ENCODE results near the gene FBRSL1. TPM values are rescaled to one million over a fixed set of nuclear protein-coding genes. Genes with fewer than 3 reads are reported as not detected.

Gene FBRSL1
- total RNA-seq, 1 experiment from 2014 or later, result 45.3 TPM

DNA sequence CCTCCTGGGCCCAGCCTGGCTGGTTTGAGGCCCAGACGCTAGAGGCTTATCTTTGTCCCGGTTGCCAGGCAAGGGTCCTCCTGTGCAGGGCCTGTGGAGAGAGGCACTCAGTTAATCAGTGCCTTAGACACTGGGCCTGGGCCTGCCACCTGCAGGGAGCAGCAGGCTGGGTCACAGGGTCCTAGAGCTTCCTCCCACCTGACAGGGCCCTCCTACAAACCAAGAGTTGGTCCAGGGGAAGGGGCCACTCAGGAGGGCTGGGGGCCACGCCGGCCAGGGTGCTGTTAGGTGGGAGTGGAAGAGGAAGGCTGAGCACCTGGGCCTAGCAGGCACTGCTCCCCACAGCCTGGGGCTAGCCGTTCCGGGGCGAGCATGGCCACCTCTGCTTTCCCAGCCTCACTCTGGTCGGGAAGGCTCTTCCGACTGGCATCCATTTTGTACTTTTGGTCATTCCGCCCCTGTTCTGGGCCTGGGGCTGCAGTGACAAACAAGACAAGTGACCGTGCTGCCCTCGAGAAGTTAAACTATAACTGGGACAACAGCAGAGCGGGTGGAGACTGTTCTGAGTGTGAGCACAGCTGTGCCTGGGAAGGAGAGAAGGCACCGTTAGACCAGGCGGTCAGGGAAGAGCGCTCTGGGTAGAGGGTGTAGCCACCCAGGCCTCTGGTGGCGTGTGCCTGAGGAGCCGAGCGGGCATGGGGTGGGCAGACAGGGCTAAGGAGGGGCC is 27.2 kb downstream of the FBRSL1 start:
- Histone ChIP-seq H3K79me2 (ENCODE audit: low read length) (no peaks in the 10 kb centered on the region), H3K4me3 (ENCODE audit: low read length) (no peak overlapping the region), H3F3A (ENCODE audit: low read length, unreplicated experiment) (no peaks in the 10 kb centered on the region), H3K9ac (ENCODE audit: low read length) (no peak overlapping the region), H4K20me1 (ENCODE audit: low read length) (no peaks in the 10 kb centered on the region), H3K9me2 (replicated peaks; ENCODE audit: low read length) (no peaks in the 10 kb centered on the region), H3K27ac (ENCODE audit: low read length) (no peak overlapping the region), H3K4me2 (ENCODE audit: low read length) (no peak overlapping the region), H3K9me3 (ENCODE audit: low read length) (no peaks in the 10 kb centered on the region), H3K4me1 (ENCODE audit: insufficient read depth, low read length) (no peaks in the 10 kb centered on the region), H3K36me3 (ENCODE audit: low read depth, low read length) (peaks cover 14% of the 10 kb centered on the region), H2AFZ (ENCODE audit: low read length) (no peak overlapping the region), H3K27me3 (ENCODE audit: low read length) (no peaks in the 10 kb centered on the region)
- BruUV-seq (replicated peaks), result no TSS peak
- intact Hi-C loops (cut with micrococcal nuclease), result no loop called here
- POLR2A ChIA-PET (ENCODE audit: unreplicated experiment), result no interaction called here
- ATAC-seq (no peak), DNase-seq (no peak)
- CTCF ChIA-PET, result no interaction called here
- TF ChIP-seq EZH2phosphoT487 (IDR thresholded peaks at IDR 0.05; ENCODE audit: borderline replicate concordance, low read length), result no peak
- no peak for TF ChIP-seq EZH2 (IDR thresholded peaks at IDR 0.05; ENCODE audit: low read length, unreplicated experiment)
- TF ChIP-seq CTCF (conservative IDR thresholded peaks at IDR 0.05; ENCODE audit: low read depth, low read length), result no peak

DNA sequence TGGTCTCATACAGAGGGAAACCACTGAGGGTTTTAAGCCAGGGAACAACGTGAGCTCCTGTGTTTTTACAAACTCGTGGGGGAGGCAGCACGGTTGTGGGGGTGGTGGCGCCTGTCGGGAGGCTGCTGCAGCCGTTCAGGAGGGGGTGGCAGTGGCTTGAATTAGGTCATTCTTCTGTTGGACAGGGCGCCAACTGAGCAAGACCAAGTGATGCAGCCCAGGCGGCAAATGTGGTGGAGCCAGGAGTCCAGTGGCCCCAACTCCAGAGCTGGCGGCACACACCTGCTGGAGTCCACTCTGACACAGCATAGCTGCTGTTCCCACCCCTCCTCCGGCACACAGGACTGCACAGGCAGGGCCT is 27.8 kb downstream of the FBRSL1 start:
- ATAC-seq (no peak), DNase-seq (no peak)
- Histone ChIP-seq H2AFZ (ENCODE audit: low read length) (no peak overlapping the region), H3K4me1 (ENCODE audit: insufficient read depth, low read length) (no peaks in the 10 kb centered on the region), H3K27ac (ENCODE audit: low read length) (no peak overlapping the region), H3K36me3 (ENCODE audit: low read depth, low read length) (peaks cover 14% of the 10 kb centered on the region), H3F3A (ENCODE audit: low read length, unreplicated experiment) (no peaks in the 10 kb centered on the region), H3K79me2 (ENCODE audit: low read length) (no peaks in the 10 kb centered on the region), H3K9me2 (replicated peaks; ENCODE audit: low read length) (no peaks in the 10 kb centered on the region), H3K9me3 (ENCODE audit: low read length) (no peaks in the 10 kb centered on the region), H3K4me2 (ENCODE audit: low read length) (no peak overlapping the region), H3K27me3 (ENCODE audit: low read length) (no peaks in the 10 kb centered on the region), H3K4me3 (ENCODE audit: low read length) (no peak overlapping the region), H4K20me1 (ENCODE audit: low read length) (no peaks in the 10 kb centered on the region), H3K9ac (ENCODE audit: low read length) (no peak overlapping the region)
- BruUV-seq (replicated peaks), result no TSS peak
- TF ChIP-seq EZH2phosphoT487 (IDR thresholded peaks at IDR 0.05; ENCODE audit: borderline replicate concordance, low read length) (no peak), CTCF (conservative IDR thresholded peaks at IDR 0.05; ENCODE audit: low read depth, low read length) (no peak), EZH2 (IDR thresholded peaks at IDR 0.05; ENCODE audit: low read length, unreplicated experiment) (no peak)
- POLR2A ChIA-PET (ENCODE audit: unreplicated experiment), result no interaction called here
- intact Hi-C loops (cut with micrococcal nuclease), result no loop called here
- CTCF ChIA-PET, result no interaction called here

DNA sequence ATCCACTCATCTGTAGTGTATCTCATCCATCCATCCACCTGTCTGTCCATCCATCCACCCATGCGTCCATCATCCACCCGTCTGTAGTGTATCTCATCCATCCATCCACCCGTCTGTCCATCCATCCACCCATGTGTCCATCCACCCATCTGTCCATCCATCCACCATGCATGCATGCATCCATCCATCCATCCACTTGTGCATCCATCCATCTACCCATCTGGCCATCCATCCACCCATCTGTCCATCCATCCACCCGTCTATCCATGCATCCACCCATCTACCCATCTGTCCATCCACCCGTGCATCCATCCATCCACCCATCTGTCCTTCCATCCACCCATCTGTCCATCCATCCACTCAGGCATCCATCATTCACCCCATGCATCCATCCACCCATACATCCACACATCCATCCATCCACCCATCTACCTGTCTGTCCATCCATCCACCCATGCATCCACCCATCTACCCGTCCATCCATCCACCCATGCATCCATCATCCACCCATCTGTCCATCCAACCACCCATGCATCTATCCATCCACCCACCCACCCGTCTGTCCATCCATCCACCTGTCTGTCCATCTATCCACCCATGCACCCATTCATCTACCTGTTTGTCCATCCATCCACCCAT is 28.5 kb downstream of the FBRSL1 start:
- POLR2A ChIA-PET (ENCODE audit: unreplicated experiment), result no interaction called here
- no TSS peak for BruUV-seq (replicated peaks)
- Histone ChIP-seq H3K9ac (ENCODE audit: low read length) (no peak overlapping the region), H3K4me3 (ENCODE audit: low read length) (no peak overlapping the region), H3F3A (ENCODE audit: low read length, unreplicated experiment) (no peaks in the 10 kb centered on the region), H2AFZ (ENCODE audit: low read length) (no peak overlapping the region), H3K4me2 (ENCODE audit: low read length) (no peak overlapping the region), H3K4me1 (ENCODE audit: insufficient read depth, low read length) (peaks cover 4% of the 10 kb centered on the region), H3K27ac (ENCODE audit: low read length) (no peak overlapping the region), H3K79me2 (ENCODE audit: low read length) (no peaks in the 10 kb centered on the region), H4K20me1 (ENCODE audit: low read length) (no peaks in the 10 kb centered on the region), H3K36me3 (ENCODE audit: low read depth, low read length) (peaks cover 14% of the 10 kb centered on the region), H3K9me2 (replicated peaks; ENCODE audit: low read length) (no peaks in the 10 kb centered on the region), H3K27me3 (ENCODE audit: low read length) (no peaks in the 10 kb centered on the region), H3K9me3 (ENCODE audit: low read length) (no peaks in the 10 kb centered on the region)
- intact Hi-C loops (cut with micrococcal nuclease), result no loop called here
- ATAC-seq (no peak), DNase-seq (no peak)
- TF ChIP-seq EZH2 (IDR thresholded peaks at IDR 0.05; ENCODE audit: low read length, unreplicated experiment) (no peak), EZH2phosphoT487 (IDR thresholded peaks at IDR 0.05; ENCODE audit: borderline replicate concordance, low read length) (no peak), CTCF (conservative IDR thresholded peaks at IDR 0.05; ENCODE audit: low read depth, low read length) (no peak)
- CTCF ChIA-PET, result no interaction called here

All from PC-3 (cell line).